K562 (cell line): ENCODE results near the gene MCEMP1. TPM values are rescaled to one million over a fixed set of nuclear protein-coding genes. Genes with fewer than 3 reads are reported as not detected.

Experiments used
- ATAC-seq: fragments of 200-7000 bp; cut with Tn5 transposase; 3 replicates; pipeline ENCODE4 v1.9.1; 2020; ENCODE audit warnings: moderate library complexity
- BruUV-seq: library from RNA; stranded (reverse); fragments of 400-500 nt; replicated peaks from 2 replicates; lab custom pipeline; 2021; lab: Mats Ljungman, UMichigan
- CTCF ChIA-PET: fragments of 300-600 bp; formaldehyde crosslinking; extraction: SDS; loops from one replicate; lab custom pipeline; 2021; ENCODE audit warnings: low intra/inter-chr PET ratio; lab: Yijun Ruan, JAX
- POLR2A ChIA-PET: fragments of 300-600, 350-650 bp; sonication (Branson Sonifier 250); formaldehyde crosslinking; extraction: SDS; loops from one replicate; lab custom pipeline; 2021; ENCODE audit warnings: antibody characterized with exemption, inconsistent platforms; lab: Yijun Ruan, JAX
- DNase-seq, 4 experiments: peaks; one replicate each; pipeline versions ENCODE4 v3.0.0 to v3.0.0-alpha.2; 2011 to 2018; ENCODE audit warnings: low spot score in 3 of 4, mixed read lengths in 3 of 4; ENCODE audit errors: extremely low read depth in 1 of 4
- FAIRE-seq: peaks from 2 replicates; lab custom pipeline; 2011; peaks lifted over from hg19 to GRCh38; lab: Jason Lieb, UNC
- H2AFZ ChIP-seq: 2 replicates; pipeline ENCODE4 v1.6.0; 2011; ENCODE audit warnings: low read depth, low read length, control low read depth, inconsistent platforms
- H3K27ac ChIP-seq: fragments of 200-600 bp; 3 replicates; pipeline ENCODE4 v1.8.0; 2011; ENCODE audit warnings: low read depth, mild to moderate bottlenecking, control low read depth, inconsistent platforms, low read length, moderate library complexity, mixed read lengths; ENCODE audit errors: extremely low read depth
- H3K27me3 ChIP-seq, 2 experiments: fragments of 300-600 bp in 1 of 2; 2 replicates in 1 of 2; 3 replicates in 1 of 2; pipeline versions ENCODE4 v1.6.0 to v1.8.0; 2011; ENCODE audit warnings: inconsistent platforms in 2 of 2, low read length in 2 of 2, mild to moderate bottlenecking in 1 of 2, mixed read lengths in 1 of 2, moderate library complexity in 1 of 2; ENCODE audit not compliant: control insufficient read depth in 2 of 2, insufficient read depth in 2 of 2
- H3K36me3 ChIP-seq: fragments of 300-600 bp; 3 replicates; pipeline ENCODE4 v1.8.0; 2011; ENCODE audit warnings: mild to moderate bottlenecking, low read length, inconsistent platforms; ENCODE audit not compliant: control insufficient read depth, insufficient read depth
- H3K4me1 ChIP-seq, 2 experiments: fragments of 200-600 bp in 1 of 2; replicated peaks in 1 of 2; 2 replicates in 1 of 2; 3 replicates in 1 of 2; pipeline versions ENCODE4 v1.5.1 to v1.8.0; 2011; ENCODE audit warnings: inconsistent platforms in 2 of 2, low read length in 2 of 2, mild to moderate bottlenecking in 1 of 2, mixed read lengths in 1 of 2, moderate library complexity in 1 of 2; ENCODE audit not compliant: control insufficient read depth in 2 of 2, insufficient read depth in 2 of 2
- H3K4me2 ChIP-seq: 2 replicates; pipeline ENCODE4 v1.6.1; 2011; ENCODE audit warnings: low read length, control low read depth, inconsistent platforms, mixed read lengths; ENCODE audit not compliant: insufficient read depth
- H3K4me3 ChIP-seq: fragments of 200-600 bp; sonication (generic), shearing (Covaris generic); 2 replicates; pipeline ENCODE4 v1.5.1; 2016; ENCODE audit warnings: control low read depth, inconsistent platforms
- H3K79me2 ChIP-seq: fragments of 200-600 bp; 3 replicates; pipeline ENCODE4 v1.8.0; 2011; ENCODE audit warnings: low read length, inconsistent platforms; ENCODE audit not compliant: control insufficient read depth, insufficient read depth
- H3K9ac ChIP-seq, 2 experiments: 2 replicates each; pipeline versions ENCODE4 v1.6.0 to v1.6.1; 2011; ENCODE audit warnings: low read depth in 2 of 2, low read length in 2 of 2, control low read depth in 1 of 2, inconsistent platforms in 1 of 2, mild to moderate bottlenecking in 1 of 2, mixed read lengths in 1 of 2; ENCODE audit not compliant: insufficient read depth in 1 of 2
- H3K9me1 ChIP-seq: one replicate; pipeline ENCODE4 v1.6.0; 2011; ENCODE audit warnings: inconsistent platforms, mild to moderate bottlenecking, low read length, moderate library complexity; ENCODE audit not compliant: control insufficient read depth, insufficient read depth
- H3K9me3 ChIP-seq: replicated peaks from 2 replicates; pipeline ENCODE4 v1.5.1; 2011; ENCODE audit warnings: low read depth, low read length, inconsistent platforms; ENCODE audit not compliant: control insufficient read depth, insufficient read depth
- H4K20me1 ChIP-seq: replicated peaks from 2 replicates; pipeline ENCODE4 v1.6.1; 2011; ENCODE audit warnings: low read length, inconsistent platforms, mixed read lengths; ENCODE audit not compliant: control insufficient read depth, insufficient read depth
- DLX4 ChIP-seq: fragments of 250-450 bp; sonication (Bioruptor Pico); IDR thresholded peaks from 2 replicates; pipeline ENCODE4 v1.6.1; 2021; ENCODE audit warnings: mild to moderate bottlenecking
- FOXA3 ChIP-seq, 2 experiments: fragments of 450-650 bp in 1 of 2; sonication (generic) in 1 of 2; formaldehyde crosslinking; IDR thresholded peaks in 1 of 2; conservative IDR thresholded peaks in 1 of 2; 2 replicates each; pipeline versions ENCODE4 v1.4.0 to v1.8.0; 2020 to 2022; ENCODE audit warnings: mild to moderate bottlenecking in 2 of 2, missing genetic modification reagents in 1 of 2
- NELFE ChIP-seq: IDR thresholded peaks from 2 replicates; pipeline ENCODE4 v1.6.1; 2011; ENCODE audit warnings: mild to moderate bottlenecking; ENCODE audit not compliant: insufficient read depth, insufficient read length
- PKNOX1 ChIP-seq: fragments of 450-650 bp; IDR thresholded peaks from 2 replicates; pipeline ENCODE4 v1.6.1; 2016
- ZBTB40 ChIP-seq, 2 experiments: fragments of 450-650 bp in 1 of 2; sonication (generic) in 1 of 2; formaldehyde crosslinking in 1 of 2; IDR thresholded peaks; 2 replicates each; pipeline versions ENCODE4 v1.7.1 to v1.9.0; 2016 to 2022; ENCODE audit warnings: inconsistent platforms in 1 of 2, mild to moderate bottlenecking in 1 of 2, missing genetic modification reagents in 1 of 2
- ZEB2 ChIP-seq: fragments of 450-650 bp; IDR thresholded peaks from 2 replicates; pipeline ENCODE4 v1.6.1; 2016
- ZNF586 ChIP-seq: fragments of 450-650 bp; formaldehyde crosslinking; conservative IDR thresholded peaks from 2 replicates; pipeline ENCODE4 v1.4.0; 2020; ENCODE audit warnings: mild to moderate bottlenecking, moderate library complexity
- WGBS: fragments of 100-300 bp; shearing (Covaris generic); methylation state at CpG from one replicate; pipeline ENCODE4 v1.1.6; 2016; ENCODE audit warnings: low coverage, mixed read lengths; ENCODE audit not compliant: insufficient coverage; ENCODE audit errors: missing lambda C conversion rate; 5-methylcytosine and 5-hydroxymethylcytosine counted together
- in situ Hi-C: fragments of 300-500 bp; cut with MboI; formaldehyde crosslinking; loops from 4 replicates; pipeline ENCODE4 v1.15.0; 2018; ENCODE audit warnings: inconsistent platforms, mixed read lengths
- intact Hi-C: fragments of 100-400 bp; cut with micrococcal nuclease; formaldehyde crosslinking; loops from 2 replicates; pipeline ENCODE4 v1.14.2; 2022
- polyA plus RNA-seq, 8 experiments: library from polyadenylated mRNA; depleted of rRNA in 4 of 8; stranded (reverse) in 5 of 8; unstranded in 3 of 8; fragments of >200 nt; fragmentation: Nextera tagmentation in 2 of 8; fragmentation: Illumina TruSeq in 1 of 8; extraction: Ambion mirVana in 2 of 8; extraction: Trizol in 1 of 8; gene quantifications; 2 replicates each; pipeline versions ENCODE4 v1.2.1 to v1.2.3, GENCODE V29; 2011 to 2014; ENCODE audit warnings: inconsistent platforms in 1 of 8, missing spikeins in 1 of 8
- total RNA-seq, 7 experiments: library from RNA; depleted of rRNA in 6 of 7; stranded (reverse); fragments of >200 nt in 6 of 7; fragmentation: Illumina TruSeq in 2 of 7; extraction: Trizol in 2 of 7; gene quantifications; 2 replicates each; pipeline versions ENCODE4 v1.2.1 to v1.2.3, GENCODE V29; 2011 to 2021; ENCODE audit warnings: low replicate concordance in 1 of 7

Gene MCEMP1
- total and polyA plus RNA-seq, 9 of the 15 experiments (the other 6 are each of a cell fraction or from before 2014, with no cell fraction given), result 0.11 to 1.8 (median 0.51) TPM

GRCh38 chr19:7629347-7630054 is 47.4 kb upstream of the MCEMP1 start, which contains the start of the genes PET100 and XAB2 (continued):
- no peak for TF ChIP-seq DLX4 (CRISPR knock-in tag)

- 83% methylated on average over 11 of the region's 12 CpGs for WGBS
- Histone ChIP-seq H3K36me3 (peaks cover 23% of the 10 kb centered on the region; the same call in 2 of the 3 replicates), H3K9me3 (no peaks in the 10 kb centered on the region), H3K79me2 (peaks cover 46% of the 10 kb centered on the region), H3K9ac (no peak overlapping the region), H3K9me1 (no peaks in the 10 kb centered on the region), H3K27ac (no peak overlapping the region), H3K4me2 (no peak overlapping the region), H3K27me3 (no peaks in the 10 kb centered on the region), H4K20me1 (no peaks in the 10 kb centered on the region), H3K4me3 (no peak overlapping the region), H3K4me1 (peaks cover 19 to 35% of the 10 kb centered on the region in 2 experiments; a peak in 4 of 5 replicates), H2AFZ (no peak overlapping the region)
- DNase-seq, result no peak
- ATAC-seq, result no peak
- FAIRE-seq, result no peak
- TF ChIP-seq ZEB2 (no peak), NELFE (no peak), ZBTB40 (IDR thresholded peaks at IDR 0.05) (no peak), ZBTB40 (CRISPR knock-in tag; IDR thresholded peaks at IDR 0.05) (no peak), PKNOX1 (no peak), ZNF586 (CRISPR knock-in tag) (no peak), FOXA3 (CRISPR knock-in tag; conservative IDR thresholded peaks at IDR 0.05 in 1 of 2, IDR thresholded peaks at IDR 0.05 in 1 of 2) (no peak)
- CTCF ChIA-PET, result no interaction called here
- no TSS peak for BruUV-seq
- in situ Hi-C loops (no loop called here), intact Hi-C loops (no loop called here)
- POLR2A ChIA-PET, result interaction anchor here (4.8 kb wide), 1 partner anchor 13 kb away, joined by 22 read pairs; no protein-coding TSS in a partner anchor
These were observed 45.3 kb upstream of the MCEMP1 start for GRCh38 chr19:7631577-7631976.
